Kidney epithelial cell (primary cell): ENCODE data around the gene PLCB1. TPM values are rescaled to one million over a fixed set of nuclear protein-coding genes. Genes with fewer than 3 reads are reported as not detected.

Source experiments
- DNase-seq: peaks from one replicate; pipeline ENCODE4 v3.0.0-alpha.2; 2010; ENCODE audit warnings: low read depth
- H3K27me3 ChIP-seq: 2 replicates; pipeline ENCODE4 v1.6.0; 2011; ENCODE audit warnings: low read length; ENCODE audit not compliant: control insufficient read depth, insufficient read depth
- H3K36me3 ChIP-seq: 2 replicates; pipeline ENCODE4 v1.5.1; 2011; ENCODE audit warnings: low read length; ENCODE audit not compliant: control insufficient read depth, insufficient read depth
- H3K4me3 ChIP-seq: 2 replicates; pipeline ENCODE4 v1.5.1; 2011; ENCODE audit warnings: low read depth, mild to moderate bottlenecking, control low read depth, low read length
- CTCF ChIP-seq: IDR thresholded peaks from 2 replicates; pipeline ENCODE4 v1.5.1; 2011; ENCODE audit warnings: mild to moderate bottlenecking, moderate library complexity, low read length, control low read depth, inconsistent platforms; ENCODE audit not compliant: insufficient read depth, poor library complexity, severe bottlenecking
- total RNA-seq: library from RNA; depleted of rRNA; stranded (reverse); fragments of >200 nt; gene quantifications from 2 replicates; pipeline ENCODE4 v1.2.3, GENCODE V29; 2015

Gene PLCB1
- total RNA-seq, 1 donor from 2014 or later = 5.1 TPM

GRCh38 chr20:8510808-8511207, 378.7 kb downstream of the PLCB1 start:
- no peaks in the 10 kb centered on the region for H3K27me3 ChIP-seq
- no peaks in the 10 kb centered on the region for H3K36me3 ChIP-seq
- TF ChIP-seq CTCF = no peak
- no peak for DNase-seq
- no peak overlapping the region for H3K4me3 ChIP-seq

GRCh38 chr20:8512003-8512402, 379.9 kb downstream of the PLCB1 start:
- no peak for TF ChIP-seq CTCF
- no peak for DNase-seq
- Histone ChIP-seq H3K36me3 (no peaks in the 10 kb centered on the region), H3K4me3 (no peak overlapping the region), H3K27me3 (no peaks in the 10 kb centered on the region)

GRCh38 chr20:8515810-8516435, 383.9 kb downstream of the PLCB1 start:
- no peak for TF ChIP-seq CTCF
- Histone ChIP-seq H3K36me3 (no peaks in the 10 kb centered on the region), H3K27me3 (no peaks in the 10 kb centered on the region), H3K4me3 (no peak overlapping the region)
- no peak for DNase-seq

GRCh38 chr20:8518878-8519277, 386.8 kb downstream of the PLCB1 start:
- TF ChIP-seq CTCF = no peak
- H3K4me3 ChIP-seq = no peak overlapping the region
- no peaks in the 10 kb centered on the region for H3K27me3 ChIP-seq
- DNase-seq = no peak
- H3K36me3 ChIP-seq = no peaks in the 10 kb centered on the region

GRCh38 chr20:8519887-8520286, 387.8 kb downstream of the PLCB1 start:
- DNase-seq = no peak
- Histone ChIP-seq H3K4me3 (no peak overlapping the region), H3K36me3 (no peaks in the 10 kb centered on the region), H3K27me3 (no peaks in the 10 kb centered on the region)
- TF ChIP-seq CTCF = no peak

- Histone ChIP-seq H3K36me3 (no peaks in the 10 kb centered on the region), H3K4me3 (no peak overlapping the region), H3K27me3 (no peaks in the 10 kb centered on the region)
- no peak for DNase-seq
- no peak for TF ChIP-seq CTCF
These were observed 390.1 kb downstream of the PLCB1 start for GRCh38 chr20:8522168-8522567.
